A549 (cell line): ENCODE results near the gene YOD1. TPM values are rescaled to one million over a fixed set of nuclear protein-coding genes. Genes with fewer than 3 reads are reported as not detected.

ENCODE experiments used
- ATAC-seq, 2 experiments: fragments of 200-7000 bp in 1 of 2; fragments of >200 bp in 1 of 2; cut with Nextera tagmentation in 1 of 2; cut with Tn5 transposase in 1 of 2; 3 replicates each; pipeline versions ENCODE4 v1.8.0 to v1.9.1; 2018 to 2020; ENCODE audit warnings: mild to moderate bottlenecking in 1 of 2, moderate library complexity in 1 of 2
- CTCF ChIA-PET: fragments of 300-600 bp; sonication (Branson Sonifier 250); formaldehyde crosslinking; extraction: SDS; loops from one replicate; lab custom pipeline; 2021; ENCODE audit warnings: antibody characterized with exemption, inconsistent platforms; lab: Yijun Ruan, JAX
- POLR2A ChIA-PET: fragments of 350-600 bp; formaldehyde crosslinking; extraction: SDS; loops from one replicate; lab custom pipeline; 2021; ENCODE audit warnings: antibody characterized with exemption, inconsistent platforms; lab: Yijun Ruan, JAX
- DNase-seq, 2 experiments: peaks; one replicate each; pipeline versions ENCODE4 v3.0.0 to v3.0.0-alpha.2; 2011 to 2016; ENCODE audit warnings: low read depth in 1 of 2, low spot score in 1 of 2
- FAIRE-seq: peaks from 2 replicates; lab custom pipeline; 2011; peaks lifted over from hg19 to GRCh38; lab: Jason Lieb, UNC
- H3K27ac ChIP-seq, 2 experiments: fragments of >200 bp; sonication (Bioruptor Twin); formaldehyde crosslinking; 3 replicates each; pipeline ENCODE4 v1.5.1; 2016 to 2017
- H3K4me1 ChIP-seq: fragments of >200 bp; sonication (Bioruptor Twin); formaldehyde crosslinking; 3 replicates; pipeline ENCODE4 v1.6.1; 2016
- H3K4me2 ChIP-seq: fragments of >200 bp; sonication (Bioruptor Twin); formaldehyde crosslinking; 3 replicates; pipeline ENCODE4 v1.6.1; 2016
- H3K4me3 ChIP-seq: fragments of >200 bp; sonication (Bioruptor Twin); formaldehyde crosslinking; 3 replicates; pipeline ENCODE4 v1.5.1; 2016
- H3K9me3 ChIP-seq: fragments of >200 bp; sonication (Bioruptor Twin); formaldehyde crosslinking; 3 replicates; pipeline ENCODE4 v1.6.1; 2016
- CBX2 ChIP-seq: fragments of 200-600 bp; sonication (generic); IDR thresholded peaks from 2 replicates; pipeline ENCODE4 v1.6.1; 2016; ENCODE audit warnings: low read depth, mild to moderate bottlenecking, borderline replicate concordance
- EHF ChIP-seq: fragments of 250-450 bp; sonication (Bioruptor Pico); IDR thresholded peaks from 2 replicates; pipeline ENCODE4 v1.5.0; 2020; ENCODE audit warnings: mild to moderate bottlenecking
- EHMT2 ChIP-seq: fragments of 200-600 bp; sonication (generic); IDR thresholded peaks from 2 replicates; pipeline ENCODE4 v1.6.1; 2016; ENCODE audit warnings: antibody characterized with exemption, low read depth, mild to moderate bottlenecking, moderate library complexity
- ELK1 ChIP-seq: fragments of 150-350 bp; IDR thresholded peaks from 2 replicates; pipeline ENCODE4 v1.6.1; 2014; ENCODE audit warnings: low read depth, mild to moderate bottlenecking, low read length
- EP300 ChIP-seq, 2 experiments: fragments of >200 bp; sonication (Bioruptor Twin); formaldehyde crosslinking; IDR thresholded peaks; 2 replicates in 1 of 2; 3 replicates in 1 of 2; pipeline ENCODE4 v1.6.1; 2016 to 2017
- FOSL2 ChIP-seq, 2 experiments: fragments of 450-650 bp in 1 of 2; fragments of >200 bp in 1 of 2; sonication (Bioruptor Twin) in 1 of 2; formaldehyde crosslinking; IDR thresholded peaks; 2 replicates each; pipeline versions ENCODE4 v1.5.0 to v1.6.1; 2016 to 2020; ENCODE audit warnings: mild to moderate bottlenecking in 1 of 2, moderate library complexity in 1 of 2
- HDAC2 ChIP-seq: fragments of 200-600 bp; sonication (generic); IDR thresholded peaks from 2 replicates; pipeline ENCODE4 v1.6.1; 2016
- HEYL ChIP-seq: fragments of 250-450 bp; sonication (Bioruptor Pico); IDR thresholded peaks from 2 replicates; pipeline ENCODE4 v1.8.0; 2021; ENCODE audit warnings: mild to moderate bottlenecking, moderate library complexity
- HMGXB4 ChIP-seq: fragments of 250-450 bp; sonication (Bioruptor Pico); IDR thresholded peaks from 2 replicates; pipeline ENCODE4 v1.5.0; 2021; ENCODE audit warnings: mild to moderate bottlenecking, moderate library complexity, borderline replicate concordance
- HOXA7 ChIP-seq: fragments of 250-450 bp; sonication (Bioruptor Pico); IDR thresholded peaks from 2 replicates; pipeline ENCODE4 v1.5.0; 2020; ENCODE audit warnings: mild to moderate bottlenecking, moderate library complexity
- HOXB13 ChIP-seq: fragments of 250-450 bp; sonication (Bioruptor Pico); IDR thresholded peaks from 2 replicates; pipeline ENCODE4 v1.5.0; 2020; ENCODE audit warnings: low read depth, mild to moderate bottlenecking, moderate library complexity
- HOXB5 ChIP-seq: fragments of 250-450 bp; sonication (Bioruptor Pico); IDR thresholded peaks from 2 replicates; pipeline ENCODE4 v1.5.0; 2020; ENCODE audit warnings: mild to moderate bottlenecking, moderate library complexity
- JUNB ChIP-seq: fragments of >200 bp; sonication (Bioruptor Twin); formaldehyde crosslinking; IDR thresholded peaks from 2 replicates; pipeline ENCODE4 v1.6.1; 2016
- MAFK ChIP-seq: fragments of 450-650 bp; IDR thresholded peaks from 2 replicates; pipeline ENCODE4 v1.6.1; 2014; ENCODE audit not compliant: partially characterized antibody
- PHF8 ChIP-seq: fragments of 200-600 bp; sonication (generic); IDR thresholded peaks from 2 replicates; pipeline ENCODE4 v1.6.1; 2016; ENCODE audit warnings: low read depth, mild to moderate bottlenecking, antibody characterized with exemption, moderate library complexity, borderline replicate concordance
- RCOR1 ChIP-seq: fragments of 150-350 bp; IDR thresholded peaks from 2 replicates; pipeline ENCODE4 v1.6.1; 2014; ENCODE audit warnings: antibody characterized with exemption, low read length, low read depth
- REST ChIP-seq: fragments of 200-600 bp; sonication (generic); IDR thresholded peaks from 2 replicates; pipeline ENCODE4 v1.6.1; 2016; ENCODE audit warnings: antibody characterized with exemption, mild to moderate bottlenecking, moderate library complexity
- RFX5 ChIP-seq: fragments of 450-650 bp; IDR thresholded peaks from 2 replicates; pipeline ENCODE4 v1.7.1; 2014; ENCODE audit warnings: antibody characterized with exemption, mild to moderate bottlenecking, moderate library complexity
- RNF2 ChIP-seq: fragments of 200-600 bp; sonication (generic); IDR thresholded peaks from 2 replicates; pipeline ENCODE4 v1.6.1; 2016; ENCODE audit warnings: low read depth, mild to moderate bottlenecking, antibody characterized with exemption, moderate library complexity, borderline replicate concordance
- TFCP2L1 ChIP-seq: fragments of 250-450 bp; sonication (Bioruptor Pico); IDR thresholded peaks from 2 replicates; pipeline ENCODE4 v1.5.0; 2021; ENCODE audit warnings: mild to moderate bottlenecking
- USF2 ChIP-seq: fragments of 450-650 bp; IDR thresholded peaks from 2 replicates; pipeline ENCODE4 v1.6.1; 2014; ENCODE audit warnings: antibody characterized with exemption
- ZC3H11A ChIP-seq: fragments of 450-650 bp; IDR thresholded peaks from 2 replicates; pipeline ENCODE4 v1.6.1; 2014; ENCODE audit warnings: antibody characterized with exemption, mild to moderate bottlenecking
- WGBS: methylation state at CpG from one replicate; pipeline ENCODE4 v1.1.6; 2017; ENCODE audit errors: missing lambda C conversion rate; 5-methylcytosine and 5-hydroxymethylcytosine counted together
- polyA plus RNA-seq, 4 experiments: library from polyadenylated mRNA; depleted of rRNA in 3 of 4; stranded (reverse); fragments of >200 nt; fragmentation: RNase III in 1 of 4; extraction: RNeasy Plus Mini Kit Qiagen cat#74134 plus additional on column Dnase treatment in 1 of 4; gene quantifications; 2 replicates in 3 of 4; 3 replicates in 1 of 4; pipeline ENCODE4 v1.2.3, GENCODE V29; 2011 to 2017

The YOD1 gene
- polyA plus RNA-seq, 2 of the 4 experiments (the other 2 are of a cell fraction): 7.0 to 10.3 TPM

GRCh38 chr1:207027206-207027777 lies 23.7 kb downstream of the YOD1 start (continued):
- TF ChIP-seq CBX2 (no peak), ELK1 (no peak), HDAC2 (no peak), RNF2 (no peak), MAFK (peak; percentile 42), JUNB (peak; percentile 82), ZC3H11A (no peak), EHMT2 (no peak), PHF8 (no peak), HEYL (no peak), EP300 (IDR thresholded peaks at IDR 0.05) (peak; percentile 49 to 79; a peak in 2 of 5 replicates), USF2 (peak; percentile 26; the same call in 1 of the 2 replicates), HOXB5 (0 out of 2 replicates have a peak, but pooled peaks have one; percentile 32)

- peak overlapping the region; percentile 20; the same call in 1 of the 3 replicates for H3K4me3 ChIP-seq
Measured at GRCh38 chr1:207026104-207026534, 24.9 kb downstream of the YOD1 start.

GRCh38 chr1:207025146-207025880 lies 25.7 kb downstream of the YOD1 start:
- CTCF ChIA-PET: interaction anchor here (1.1 to 2.6 kb wide), 8 partner anchors 11 to 323 kb away, joined by 3 to 12 read pairs (median 4); no protein-coding TSS in a partner anchor
- peak in 1 of 2 experiments; percentile 78 for DNase-seq
- POLR2A ChIA-PET: interaction anchor here (0.6 to 1.5 kb wide), 4 partner anchors 18 to 365 kb away, joined by 3 to 8 read pairs (median 4); partner anchors contain the start of gene PFKFB2
- no peak for FAIRE-seq
- Histone ChIP-seq H3K4me2 (peak overlapping the region; percentile 77), H3K27ac (peak overlapping the region; percentile 86 to 89), H3K4me1 (peaks cover 96% of the 10 kb centered on the region), H3K4me3 (peak overlapping the region; percentile 20; the same call in 1 of the 3 replicates), H3K9me3 (no peaks in the 10 kb centered on the region)
- peak; percentile 33 to 63; a peak in 5 of 6 replicates for ATAC-seq
- 36% methylated on average over 5 of the region's 5 CpGs for WGBS
- no peak for TF ChIP-seq REST
- no peak for TF ChIP-seq PHF8
- no peak for TF ChIP-seq FOSL2 (IDR thresholded peaks at IDR 0.05)
- TF ChIP-seq FOSL2 (CRISPR knock-in tag; IDR thresholded peaks at IDR 0.05): peak; percentile 50
- TF ChIP-seq HOXA7 (CRISPR knock-in tag): 0 out of 2 replicates have a peak, but pooled peaks have one; percentile 34
- TF ChIP-seq RCOR1: no peak
- peak; percentile 84 for TF ChIP-seq HOXB13
- no peak for TF ChIP-seq ZC3H11A
- TF ChIP-seq RFX5: no peak
- no peak for TF ChIP-seq TFCP2L1
- 0 out of 2 replicates have a peak, but pooled peaks have one; percentile 53 for TF ChIP-seq EHF

More at GRCh38 chr1:207026104-207026534, 24.9 kb downstream of the YOD1 start:
- TF ChIP-seq RFX5: no peak
- TF ChIP-seq MAFK: peak; percentile 52
- TF ChIP-seq HMGXB4 (CRISPR knock-in tag): no peak
- TF ChIP-seq HOXB5: no peak
- Histone ChIP-seq H3K9me3 (no peaks in the 10 kb centered on the region), H3K4me2 (peak overlapping the region; percentile 77), H3K27ac (peak overlapping the region; percentile 86 to 89), H3K4me1 (peaks cover 96% of the 10 kb centered on the region)
- POLR2A ChIA-PET: interaction anchor here (1.5 kb wide), 1 partner anchor 27 kb away, joined by 8 read pairs; the partner anchor contains the start of gene PFKFB2
- CTCF ChIA-PET: interaction anchor here (1.4 to 2.6 kb wide), 6 partner anchors 10 to 362 kb away, joined by 3 to 12 read pairs (median 6); no protein-coding TSS in a partner anchor
- DNase-seq: no peak
- no peak for FAIRE-seq
- WGBS: 13% methylated on average over 4 of the region's 4 CpGs
- no peak for ATAC-seq
